Aorta (tissue), 5 donors: Measurements from ENCODE around the gene PRR14L. TPM values are rescaled to one million over a fixed set of nuclear protein-coding genes. Genes with fewer than 3 reads are reported as not detected.
"Not testable (repeated sequence)": the region's sequence is repeated elsewhere in the genome, so short reads cannot be mapped to it uniquely, and the experiment has no call there.

Experiments used
- ATAC-seq: fragments of 200-7000 bp; cut with Tn5 transposase; one replicate; pipeline ENCODE4 v1.9.1; 2022; ENCODE audit warnings: moderate library complexity; ENCODE audit not compliant: low FRiP score
- DNase-seq, 2 donors: peaks; one replicate each; pipeline ENCODE4 v3.0.0-alpha.2; 2020
- H3K27ac ChIP-seq, 2 donors: one replicate each; pipeline ENCODE4 v1.5.1; 2013; ENCODE audit warnings: low read length in 2 of 2, mild to moderate bottlenecking in 2 of 2, moderate library complexity in 2 of 2, control low read depth in 1 of 2, inconsistent platforms in 1 of 2, low read depth in 1 of 2
- H3K27me3 ChIP-seq, 2 donors: one replicate each; pipeline ENCODE4 v1.6.1; 2013; ENCODE audit warnings: control low read depth in 1 of 2, low read length in 1 of 2, mild to moderate bottlenecking in 1 of 2, moderate library complexity in 1 of 2; ENCODE audit not compliant: insufficient read depth in 2 of 2, control insufficient read depth in 1 of 2
- H3K36me3 ChIP-seq, 2 donors: one replicate each; pipeline ENCODE4 v1.6.1; 2013; ENCODE audit warnings: control low read depth in 1 of 2, low read length in 1 of 2, mild to moderate bottlenecking in 1 of 2; ENCODE audit not compliant: insufficient read depth in 2 of 2, control insufficient read depth in 1 of 2
- H3K4me1 ChIP-seq, 2 donors: one replicate each; pipeline ENCODE4 v1.6.1; 2013; ENCODE audit warnings: low read length in 2 of 2, control low read depth in 1 of 2, mild to moderate bottlenecking in 1 of 2, moderate library complexity in 1 of 2; ENCODE audit not compliant: insufficient read depth in 2 of 2, control insufficient read depth in 1 of 2
- H3K4me3 ChIP-seq, 2 donors: one replicate each; pipeline ENCODE4 v1.5.1; 2013; ENCODE audit warnings: low read length in 2 of 2, control low read depth in 1 of 2, mild to moderate bottlenecking in 1 of 2
- H3K9me3 ChIP-seq: one replicate; pipeline ENCODE4 v1.6.1; 2013; ENCODE audit warnings: mild to moderate bottlenecking, low read length; ENCODE audit not compliant: control insufficient read depth
- WGBS, 2 donors: extraction: QIAGEN DNeasy Blood & Tissue Kit; methylation state at CpG; one replicate each; pipeline ENCODE4 v1.1.7; 2013; 5-methylcytosine and 5-hydroxymethylcytosine counted together
- intact Hi-C, 2 donors: fragments of 100-400 bp; cut with DNase I; formaldehyde crosslinking; loops; one replicate each; pipeline versions ENCODE4 v1.14.2 to v1.15.0; 2022
- polyA plus RNA-seq, 2 donors: library from polyadenylated mRNA; stranded (reverse); fragments of 200-250 nt; gene quantifications; one replicate each; pipeline ENCODE4 v1.2.3, GENCODE V29; 2013
- total RNA-seq, 2 donors: library from RNA; stranded (reverse); fragmentation: NEBNext Ultra II Directional; extraction: Animal tissue kit (Norgen Biotek cat#: 25700); gene quantifications; one replicate each; pipeline ENCODE4 v1.2.1, GENCODE V29; 2021
- donor health status: healthy with polysubstance abuse.
- donor health status: Bipolar disorder and iron deficiency.
- donor health status: DM: no; HTN: no; CAD: no.
- donor health status: DM: no; HTN: no; CAD: no.
- donor health status: DM: yes; HTN: yes; CAD: no.

Gene PRR14L
- total and polyA plus RNA-seq, 4 donors: 3.5 to 44.1 (median 22.1) TPM

DNA sequence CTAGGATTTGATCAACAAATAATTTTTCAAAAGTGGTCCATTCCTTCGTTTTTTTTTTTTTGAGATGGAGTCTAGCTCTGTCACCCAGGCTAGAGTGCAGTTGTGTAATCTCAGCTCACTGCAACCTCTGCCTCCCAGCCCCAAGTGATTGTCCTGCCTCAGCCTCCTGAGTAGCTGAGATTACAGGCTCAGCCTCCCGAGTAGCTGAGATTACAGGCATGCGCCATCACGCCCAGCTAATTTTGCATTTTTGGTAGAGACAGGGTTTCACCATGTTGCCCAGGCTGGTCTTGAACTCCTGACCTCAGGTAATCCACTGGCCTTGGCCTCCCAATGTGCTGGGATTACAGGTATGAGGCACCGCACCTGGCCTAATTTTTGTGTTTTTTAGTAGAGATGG, 8.9 kb upstream of the PRR14L start:
- H3K36me3 ChIP-seq, H3K4me1 ChIP-seq, intact Hi-C loops, H3K27ac ChIP-seq, H3K4me3 ChIP-seq, H3K9me3 ChIP-seq, H3K27me3 ChIP-seq, ATAC-seq, DNase-seq: not testable (repeated sequence)
- WGBS, 2 donors: 94% methylated on average over 5 of the region's 5 CpGs

DNA sequence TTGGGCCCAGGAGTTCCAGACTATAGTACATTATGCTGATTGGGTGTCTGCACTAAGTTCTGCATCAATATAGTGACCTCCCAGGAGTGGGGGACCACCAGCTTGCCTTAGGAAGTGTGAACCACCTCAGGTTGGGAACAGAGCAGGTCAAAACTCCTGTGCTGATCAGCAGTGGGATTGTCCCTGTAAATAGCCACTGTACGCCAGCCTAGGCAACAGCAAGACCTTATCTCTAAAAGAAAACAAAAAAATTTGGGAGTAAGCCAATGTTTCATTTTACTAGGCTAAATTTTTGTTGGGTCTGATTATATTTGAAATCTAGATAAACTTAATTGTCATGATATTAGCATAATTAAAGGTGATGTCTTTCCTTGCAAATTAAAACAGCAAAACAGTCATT, 7.3 kb upstream of the PRR14L start:
- ATAC-seq (no peak), DNase-seq (no peak)
- H3K27ac ChIP-seq: no peak overlapping the region
- H3K27me3 ChIP-seq: no peaks in the 10 kb centered on the region
- intact Hi-C loops: no loop called here
- peaks cover 0 to 4% of the 10 kb centered on the region in 2 donors for H3K36me3 ChIP-seq
- H3K9me3 ChIP-seq: no peaks in the 10 kb centered on the region
- H3K4me3 ChIP-seq: no peak overlapping the region
- 4 to 7% methylated on average over 1 of the region's 1 CpG for WGBS, 2 donors
- H3K4me1 ChIP-seq: no peaks in the 10 kb centered on the region

DNA sequence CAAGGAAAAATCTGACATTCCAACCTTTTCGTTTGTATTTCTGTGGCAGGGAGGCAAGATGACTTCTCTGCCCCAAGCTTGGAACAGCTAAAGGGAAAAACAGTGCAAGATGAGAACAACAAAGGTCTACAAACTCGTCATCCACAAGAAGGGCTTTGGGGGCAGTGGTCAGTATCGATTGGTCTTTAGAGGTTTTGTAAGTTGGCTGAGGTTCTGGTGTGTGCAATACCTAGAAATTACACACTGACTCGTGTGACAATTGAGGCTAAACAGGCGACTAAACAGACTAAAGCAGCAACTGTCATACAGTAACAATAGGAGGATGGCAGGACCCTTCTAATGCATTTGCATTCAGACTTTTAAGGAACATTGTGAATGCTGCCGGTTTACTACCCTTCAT, 4.9 kb upstream of the PRR14L start:
- Histone ChIP-seq H3K27ac (peak overlapping the region in 1 of 2 donors; percentile 68), H3K36me3 (peaks cover 0 to 2% of the 10 kb centered on the region in 2 donors), H3K4me1 (no peaks in the 10 kb centered on the region), H3K4me3 (no peak overlapping the region), H3K27me3 (no peaks in the 10 kb centered on the region), H3K9me3 (no peaks in the 10 kb centered on the region)
- ATAC-seq (no peak), DNase-seq (no peak)
- 28 to 31% methylated on average over 6 of the region's 6 CpGs for WGBS, 2 donors
- intact Hi-C loops: loop anchor here (5.0 kb wide), 3 partner anchors 73 to 192 kb away; partner anchors contain the start of gene PISD (in 1 of the 2)

DNA sequence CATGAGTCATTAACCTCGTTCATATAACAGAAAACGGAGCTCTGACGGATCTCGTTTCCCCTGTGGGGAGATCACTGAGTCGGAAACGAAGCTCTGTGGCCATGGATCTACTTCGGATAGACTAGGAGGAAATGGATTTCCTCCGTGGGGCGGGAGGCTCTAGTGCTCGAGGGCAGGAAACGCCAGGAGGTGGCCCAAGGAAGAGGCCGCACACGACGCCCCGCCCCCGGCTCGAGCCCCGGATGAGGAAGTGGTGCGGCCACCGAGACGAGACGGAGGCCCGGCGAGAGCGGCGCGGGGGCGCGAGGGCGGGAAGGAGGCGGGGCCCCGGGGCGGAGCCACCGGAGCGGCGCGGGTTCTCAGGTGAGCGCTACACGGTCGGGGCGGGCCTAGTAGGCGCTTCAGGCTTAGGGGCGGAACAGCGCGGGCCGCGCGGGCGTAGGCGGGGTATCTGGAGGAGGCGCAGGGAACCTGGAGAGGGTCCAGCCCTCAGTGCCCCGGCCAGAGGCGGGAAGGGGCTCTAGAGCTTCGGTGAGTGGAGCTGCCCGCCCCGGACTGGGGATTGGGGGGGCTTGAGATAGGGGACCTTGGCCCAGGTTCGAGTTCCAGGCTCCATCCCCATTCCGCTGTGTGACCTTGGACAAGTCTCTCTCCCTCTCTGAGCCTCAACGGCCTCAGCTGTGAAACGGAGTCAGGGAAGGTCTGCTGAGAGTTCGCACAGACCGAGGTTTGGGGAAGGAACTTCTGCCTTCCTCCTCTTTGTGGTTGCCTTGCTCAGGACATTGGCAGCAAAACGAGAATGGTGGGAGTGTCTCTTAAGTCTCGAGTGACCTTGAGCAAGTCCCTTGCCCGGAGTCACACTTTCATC, 3.9 kb upstream of the PRR14L start, which contains the start of gene DEPDC5:
TSS of gene DEPDC5 (plus strand) at position 386 of the 868 bp plus-strand sequence. CDS start 903 bp downstream, outside the sequence.
- H3K4me3 ChIP-seq: peak within 1 kb of the TSS; percentile 59 to 94
- H3K27me3 ChIP-seq: no peaks in the 10 kb centered on the region
- peak within 1 kb of the TSS; percentile 67 to 73 for H3K27ac ChIP-seq
- H3K9me3 ChIP-seq: no peaks in the 10 kb centered on the region
- peak; percentile 97 to 99 for DNase-seq
- H3K4me1 ChIP-seq: no peaks in the 10 kb centered on the region
- 2% methylated on average over 59 to 65 of the region's 65 CpGs for WGBS, 2 donors
- intact Hi-C loops: loop anchor here (1.0 to 5.0 kb wide), 4 partner anchors 72 to 193 kb away; partner anchors contain the start of gene PISD (in 2 of the 2)
- peaks cover 0 to 2% of the 10 kb centered on the region in 2 donors for H3K36me3 ChIP-seq
- ATAC-seq: peak; percentile 94

- intact Hi-C loops: loop anchor here (1.0 to 5.0 kb wide), 4 partner anchors 71 to 194 kb away; partner anchors contain the start of gene PISD (in 2 of the 2)
- DNase-seq (peak in 1 of 2 donors; percentile 68), ATAC-seq (no peak)
- peak overlapping the region; percentile 67 to 73 for H3K27ac ChIP-seq
- peaks cover 0 to 1% of the 10 kb centered on the region in 2 donors for H3K36me3 ChIP-seq
- no peaks in the 10 kb centered on the region for H3K27me3 ChIP-seq
- peak overlapping the region; percentile 11 to 32 for H3K4me3 ChIP-seq
- no peaks in the 10 kb centered on the region for H3K4me1 ChIP-seq
- 1 to 2% methylated on average over 20 of the region's 20 CpGs for WGBS, 2 donors
- no peaks in the 10 kb centered on the region for H3K9me3 ChIP-seq
These were observed 3.2 kb upstream of the PRR14L start for GRCh38 chr22:31753005-31753633.

DNA sequence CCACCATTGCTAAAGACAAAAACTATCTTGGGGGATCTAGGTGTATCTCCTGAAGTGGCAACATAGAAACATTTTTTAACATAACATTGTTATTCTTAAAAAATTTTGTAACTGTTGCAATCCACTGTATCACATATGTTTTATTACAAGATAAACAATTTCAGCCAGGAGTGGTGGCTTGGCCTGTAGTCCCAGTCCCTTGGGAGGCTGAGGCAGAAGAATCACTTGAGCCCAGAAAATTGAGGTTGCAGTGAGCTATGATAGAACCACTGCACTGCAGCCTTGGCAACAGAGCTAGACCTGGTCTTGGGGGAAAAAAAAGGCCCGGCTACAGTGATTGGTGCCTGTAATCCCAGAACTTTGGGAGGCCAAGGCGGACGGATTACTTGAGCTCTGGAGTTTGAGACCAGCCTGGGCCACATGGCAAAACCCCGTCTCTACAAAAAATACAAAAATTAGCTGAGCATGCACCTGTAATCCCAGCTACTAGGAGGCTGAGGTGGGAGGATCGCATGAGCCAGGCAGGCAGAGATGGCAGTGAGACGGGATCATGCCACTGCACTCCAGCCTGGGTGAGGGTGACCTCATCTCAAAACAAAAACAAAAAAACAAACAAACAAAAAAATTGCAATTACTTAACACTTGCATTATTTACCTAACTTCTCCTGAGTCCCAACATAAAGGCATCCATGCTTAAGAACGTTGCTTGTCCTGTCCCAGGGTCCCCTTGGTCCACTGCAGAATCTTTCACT, 2.3 kb upstream of the PRR14L start:
- no peaks in the 10 kb centered on the region for H3K9me3 ChIP-seq
- 63 to 65% methylated on average over 7 of the region's 7 CpGs for WGBS, 2 donors
- H3K4me3 ChIP-seq: no peak overlapping the region
- DNase-seq: no peak
- H3K4me1 ChIP-seq: no peaks in the 10 kb centered on the region
- no peaks in the 10 kb centered on the region for H3K36me3 ChIP-seq
- H3K27ac ChIP-seq: peak overlapping the region in 1 of 2 donors; percentile 41
- intact Hi-C loops: loop anchor here (5.0 kb wide), 3 partner anchors 70 to 195 kb away; partner anchors contain the start of gene PISD (in 1 of the 2)
- no peaks in the 10 kb centered on the region for H3K27me3 ChIP-seq
- ATAC-seq: no peak

GRCh38 chr22:31750365-31751284, 693 bp upstream of the PRR14L start:
- no peaks in the 10 kb centered on the region for H3K4me1 ChIP-seq

More at GRCh38 chr22:31750365-31751284, 693 bp upstream of the PRR14L start:
- no peak for DNase-seq
- no peaks in the 10 kb centered on the region for H3K9me3 ChIP-seq
- H3K36me3 ChIP-seq: no peaks in the 10 kb centered on the region
- ATAC-seq: no peak
- 65 to 66% methylated on average over 16 of the region's 16 CpGs for WGBS, 2 donors
- no peaks in the 10 kb centered on the region for H3K27me3 ChIP-seq
- peak overlapping the region in 1 of 2 donors; percentile 5 for H3K27ac ChIP-seq
- intact Hi-C loops: loop anchor here (5.0 kb wide), 3 partner anchors 68 to 197 kb away; partner anchors contain the start of gene PISD (in 1 of the 2)
- no peak overlapping the region for H3K4me3 ChIP-seq
